K562 (cell line): ENCODE measurements around the gene PREP.

Source experiments
- JUND ChIP-seq, 2 experiments: IDR thresholded peaks; 2 replicates in 1 of 2; 3 replicates in 1 of 2; pipeline ENCODE4 v1.6.1; 2011; ENCODE audit warnings: borderline replicate concordance in 2 of 2, low read depth in 2 of 2, low read length in 2 of 2, improper control_type of control experiment in 1 of 2, missing biosample characterization in 1 of 2, missing genetic modification characterization in 1 of 2, missing genetic modification reagents in 1 of 2
- POU5F1 ChIP-seq: fragments of 150-350 bp; IDR thresholded peaks from 2 replicates; pipeline ENCODE4 v1.6.1; 2014; ENCODE audit warnings: borderline replicate concordance, low read length, low read depth, mild to moderate bottlenecking; ENCODE audit not compliant: partially characterized antibody
- TF ChIP-seq, protein P1 (sequence below): sonication (generic); formaldehyde crosslinking; IDR thresholded peaks from 2 replicates; pipeline ENCODE4 v1.8.1; 2023; ENCODE audit warnings: mild to moderate bottlenecking, missing genetic modification reagents

GRCh38 chr6:105280033-105280432 is 122.8 kb downstream of the PREP start:
- TF ChIP-seq, protein P1, sequence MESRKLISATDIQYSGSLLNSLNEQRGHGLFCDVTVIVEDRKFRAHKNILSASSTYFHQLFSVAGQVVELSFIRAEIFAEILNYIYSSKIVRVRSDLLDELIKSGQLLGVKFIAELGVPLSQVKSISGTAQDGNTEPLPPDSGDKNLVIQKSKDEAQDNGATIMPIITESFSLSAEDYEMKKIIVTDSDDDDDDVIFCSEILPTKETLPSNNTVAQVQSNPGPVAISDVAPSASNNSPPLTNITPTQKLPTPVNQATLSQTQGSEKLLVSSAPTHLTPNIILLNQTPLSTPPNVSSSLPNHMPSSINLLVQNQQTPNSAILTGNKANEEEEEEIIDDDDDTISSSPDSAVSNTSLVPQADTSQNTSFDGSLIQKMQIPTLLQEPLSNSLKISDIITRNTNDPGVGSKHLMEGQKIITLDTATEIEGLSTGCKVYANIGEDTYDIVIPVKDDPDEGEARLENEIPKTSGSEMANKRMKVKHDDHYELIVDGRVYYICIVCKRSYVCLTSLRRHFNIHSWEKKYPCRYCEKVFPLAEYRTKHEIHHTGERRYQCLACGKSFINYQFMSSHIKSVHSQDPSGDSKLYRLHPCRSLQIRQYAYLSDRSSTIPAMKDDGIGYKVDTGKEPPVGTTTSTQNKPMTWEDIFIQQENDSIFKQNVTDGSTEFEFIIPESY (CRISPR knock-in tag), result no peak
- TF ChIP-seq JUND (IDR thresholded peaks at IDR 0.05; ENCODE audit: borderline replicate concordance, low read depth, low read length), result no peak
- TF ChIP-seq JUND (tag; IDR thresholded peaks at IDR 0.05; ENCODE audit: borderline replicate concordance, low read depth, low read length), result no peak
- TF ChIP-seq POU5F1, result no peak
